NCI-H510A (cell line): Measurements from ENCODE around the gene GRK7.
"Not testable (repeated sequence)": the region's sequence is repeated elsewhere in the genome, so short reads cannot be mapped to it uniquely, and the experiment has no call there.

Experiments
- DNase-seq: peaks from one replicate; lab custom pipeline; 2025; lab: John Stamatoyannopoulos, UW

GRK7 gene

DNA sequence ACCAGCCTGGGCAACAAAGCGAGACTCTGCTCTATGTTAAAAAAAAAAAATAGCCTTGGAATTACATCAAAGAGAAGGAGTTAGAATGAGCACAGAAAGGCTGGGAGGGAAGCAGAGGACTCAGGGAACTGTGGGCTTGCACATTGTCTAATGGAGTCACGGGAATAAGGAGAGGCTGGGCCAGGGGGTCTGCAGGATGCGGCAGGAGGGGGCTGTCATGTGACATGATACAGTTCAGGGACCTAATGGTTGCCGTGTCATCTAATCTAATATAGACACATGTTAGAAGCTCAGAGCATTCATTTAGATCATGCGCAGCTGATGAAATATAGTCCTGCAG, 32.5 kb downstream of the GRK7 start:
- no peak for DNase-seq

- no peak for DNase-seq
These were observed 33.1 kb downstream of the GRK7 start for GRCh38 chr3:141796081-141796888.

DNA sequence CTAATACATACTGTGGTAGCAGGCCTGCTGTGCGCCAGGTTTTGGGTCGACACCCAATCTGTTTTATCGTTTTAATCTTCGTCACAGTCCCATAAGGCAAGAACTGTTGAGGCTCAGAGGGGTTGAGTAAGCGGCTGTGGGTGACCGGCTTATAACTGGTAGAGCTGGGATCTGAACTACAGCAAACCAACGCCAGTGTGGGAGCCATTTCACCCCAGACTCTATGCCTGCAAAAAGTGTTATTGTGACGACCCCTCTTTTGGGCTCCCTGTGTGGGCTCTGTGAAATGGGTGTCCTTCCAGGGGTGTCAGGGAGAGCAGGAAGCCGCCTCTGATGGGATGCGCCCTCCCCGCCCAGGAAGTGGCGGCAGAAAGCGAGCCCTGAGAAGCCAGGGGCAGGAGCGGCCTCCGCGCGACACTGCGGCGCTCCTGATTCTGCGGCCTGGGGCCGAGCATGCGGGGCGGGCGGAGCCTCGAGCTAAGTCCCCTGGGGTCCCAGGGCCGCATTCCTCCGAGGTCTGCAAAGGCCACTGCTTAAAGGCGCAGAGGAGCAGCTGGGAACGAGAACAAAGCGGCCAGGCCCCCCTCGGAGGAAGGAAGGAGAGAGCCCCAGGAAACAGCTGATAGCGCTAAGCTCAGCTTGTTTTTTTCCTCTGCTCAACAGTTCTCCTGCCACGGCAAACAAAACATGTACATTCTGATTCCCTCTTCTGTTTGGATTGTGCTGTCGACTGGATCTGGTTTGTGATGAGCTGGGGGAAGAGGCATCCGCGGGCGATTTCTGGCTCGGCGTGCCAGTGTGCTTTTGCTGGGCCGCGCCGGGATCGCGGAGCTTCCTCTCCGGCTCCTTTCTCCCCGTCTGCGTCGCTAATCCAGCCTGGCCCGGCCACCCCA, 33.9 kb downstream of the GRK7 start:
- DNase-seq, result no peak

- DNase-seq, result no peak
These were observed 34.7 kb downstream of the GRK7 start for GRCh38 chr3:141797819-141798447.

GRCh38 chr3:141798448-141798845, 35.2 kb downstream of the GRK7 start:
- DNase-seq, result no peak

DNA sequence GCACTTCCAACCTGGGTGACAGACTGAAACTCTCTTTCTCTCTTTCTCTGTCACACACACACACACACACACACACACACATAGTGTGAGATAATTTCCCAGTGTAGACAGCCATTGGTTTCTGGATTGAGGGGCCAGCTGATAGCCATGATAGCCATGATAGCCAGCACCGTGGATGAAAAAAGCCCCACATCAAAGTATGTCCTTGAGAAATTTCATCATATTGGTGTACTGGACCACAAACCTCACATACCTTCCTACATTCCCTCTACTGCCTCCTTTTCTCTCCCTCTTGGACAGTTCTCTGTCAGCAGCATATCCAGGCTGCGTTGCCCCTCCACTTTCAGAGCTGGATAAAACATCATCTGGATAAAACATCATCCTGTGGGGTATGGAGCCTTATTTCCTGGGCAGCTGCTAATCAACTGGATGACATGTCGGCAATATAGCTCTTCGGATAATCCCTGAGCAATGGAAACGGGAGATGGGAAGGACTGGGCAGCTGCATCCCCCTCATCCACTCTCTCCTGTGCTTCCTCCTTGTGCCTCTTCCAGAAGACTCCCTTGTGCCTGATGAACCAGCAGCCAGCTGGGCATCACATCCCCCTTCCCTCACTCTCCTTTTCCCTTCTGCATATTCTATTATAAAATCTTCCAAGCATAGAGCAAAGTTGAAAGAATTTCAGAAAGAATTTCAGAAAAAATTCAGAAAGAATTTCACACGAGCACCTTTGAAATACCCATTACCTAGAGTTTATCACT, 39.3 kb downstream of the GRK7 start:
- no peak for DNase-seq

DNA sequence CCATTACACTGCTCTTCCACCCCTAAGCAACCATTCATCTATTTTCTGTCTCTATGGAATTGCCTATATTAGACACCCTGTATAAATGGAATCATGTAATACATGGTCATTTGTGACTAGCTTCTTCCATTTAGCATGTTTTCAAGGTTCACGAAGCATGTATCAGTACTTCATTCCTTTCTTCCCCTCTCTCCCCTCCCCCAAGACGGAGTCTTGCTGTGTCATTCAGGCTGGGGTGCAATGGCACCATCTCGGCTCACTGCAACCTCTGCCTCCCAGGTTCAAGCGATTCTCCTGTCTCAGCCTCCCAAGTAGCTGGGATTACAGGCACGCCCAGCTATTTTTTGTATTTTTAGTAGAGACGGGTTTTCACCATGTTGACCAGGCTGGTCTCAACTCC, 40.3 kb downstream of the GRK7 start:
- DNase-seq, result not testable (repeated sequence)

- no peak for DNase-seq
These were observed 41.2 kb downstream of the GRK7 start for GRCh38 chr3:141804447-141804777.

DNA sequence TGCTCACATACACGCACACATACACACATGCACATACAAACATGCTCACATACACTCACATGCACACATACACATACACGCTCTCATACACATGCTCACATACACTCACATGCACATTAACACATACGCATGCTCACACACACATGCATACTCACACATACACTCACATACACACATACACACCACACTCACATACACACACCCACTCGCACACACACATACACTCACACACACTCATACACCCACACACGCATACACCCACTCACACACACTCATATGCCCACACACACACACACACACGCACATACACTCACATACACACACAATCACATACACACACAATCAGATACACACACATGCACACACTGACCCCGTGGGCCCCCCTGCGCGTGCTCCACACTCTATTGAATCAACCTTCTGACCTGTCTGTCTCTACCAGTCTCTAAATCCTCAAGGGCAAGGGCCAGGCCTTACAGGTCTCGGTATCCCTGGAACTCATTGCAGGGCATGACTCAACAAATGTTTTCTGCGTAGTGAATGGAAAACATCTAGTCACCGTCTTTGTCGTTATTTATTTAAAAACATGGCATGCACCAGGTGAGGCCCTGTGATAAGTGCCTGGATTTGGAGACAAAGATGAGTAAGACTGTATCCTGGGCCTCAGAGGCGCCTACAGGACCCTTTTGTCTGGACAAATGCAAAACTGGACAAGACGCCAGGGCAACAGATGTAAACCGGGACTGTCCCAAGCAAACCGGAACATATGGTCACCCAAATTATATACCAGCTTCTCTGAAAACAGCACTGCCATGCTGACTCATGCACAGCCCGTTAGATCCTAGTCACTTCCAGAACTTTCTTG, 41.8 kb downstream of the GRK7 start:
- DNase-seq, result no peak

GRCh38 chr3:141807277-141808033, 44.2 kb downstream of the GRK7 start:
- no peak for DNase-seq

DNA sequence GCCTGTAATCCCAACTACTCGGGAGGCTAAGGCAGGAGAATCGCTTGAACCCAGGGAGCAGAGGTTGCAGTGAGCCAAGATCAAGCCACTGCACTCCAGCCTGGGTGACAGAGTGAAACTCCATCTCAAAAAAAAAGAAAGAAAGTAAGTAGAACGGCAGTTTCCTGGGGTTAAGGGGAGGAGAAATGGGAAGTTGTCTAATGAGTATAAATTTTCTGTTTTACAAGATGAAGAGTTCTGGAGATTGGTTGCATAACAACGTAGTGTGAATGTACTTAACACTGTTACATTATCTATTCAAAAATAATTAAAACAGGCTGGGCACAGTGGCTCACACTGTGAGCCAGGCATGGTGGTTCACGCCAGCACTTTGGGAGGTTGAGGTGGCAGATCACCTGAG, 45.4 kb downstream of the GRK7 start:
- DNase-seq, result no peak

DNA sequence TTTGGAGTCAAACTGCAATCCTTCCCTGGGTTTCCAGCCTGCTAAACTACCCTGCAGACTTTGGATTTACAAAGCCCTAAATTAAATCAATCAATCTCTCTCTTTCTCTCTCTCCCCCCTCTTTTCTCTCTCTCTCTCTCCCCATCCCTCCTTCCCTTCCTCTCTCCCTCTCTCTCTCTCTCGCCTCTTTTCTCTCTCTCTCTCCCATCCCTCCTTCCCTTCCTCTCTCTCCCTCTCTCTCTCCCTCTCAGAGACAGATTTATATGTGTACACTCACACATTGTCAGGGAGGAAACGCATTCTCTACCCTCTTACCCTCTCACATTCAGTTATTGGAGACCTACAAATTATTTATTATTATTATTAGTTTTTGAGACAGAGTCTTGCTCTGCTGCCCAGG, 47.0 kb downstream of the GRK7 start:
- DNase-seq, result no peak

DNA sequence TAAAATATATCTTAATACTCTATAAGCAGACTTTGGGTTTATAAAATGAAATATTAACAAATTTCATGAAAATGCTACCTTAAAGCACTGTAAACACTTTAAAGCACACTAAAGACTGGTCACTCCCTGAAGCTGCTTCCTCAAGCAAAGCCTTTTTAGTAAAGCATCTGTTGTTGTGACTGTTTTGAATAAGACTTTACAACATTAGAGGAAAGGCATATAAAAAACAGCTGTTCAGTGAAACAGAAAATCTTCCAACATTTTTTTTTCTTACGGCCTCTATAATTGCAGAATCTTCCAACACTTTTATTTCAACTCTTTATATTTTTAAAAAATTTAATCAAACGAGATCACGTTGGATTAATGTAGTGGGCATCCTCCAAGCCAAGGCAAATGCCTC, 48.1 kb downstream of the GRK7 start:
- no peak for DNase-seq

DNA sequence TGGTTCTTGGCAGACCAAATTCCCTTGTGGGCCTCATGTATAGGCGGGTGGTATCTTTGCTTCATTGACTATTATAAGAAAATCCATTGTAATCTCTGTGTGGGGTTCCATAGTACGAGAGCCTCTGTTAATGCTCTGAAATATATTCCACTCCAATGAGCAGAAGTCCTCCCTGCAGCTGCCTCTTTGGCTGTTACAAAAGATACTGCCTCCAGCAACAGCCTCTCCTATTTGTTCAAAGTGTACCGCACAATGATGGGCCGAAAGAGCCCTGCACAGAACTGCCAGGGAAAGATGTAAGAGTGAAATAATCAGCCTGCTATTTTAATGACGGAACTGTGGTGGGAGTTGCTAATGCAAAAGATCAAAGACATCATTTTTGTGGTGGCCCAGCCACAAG, 48.9 kb downstream of the GRK7 start:
- DNase-seq, result no peak

DNA sequence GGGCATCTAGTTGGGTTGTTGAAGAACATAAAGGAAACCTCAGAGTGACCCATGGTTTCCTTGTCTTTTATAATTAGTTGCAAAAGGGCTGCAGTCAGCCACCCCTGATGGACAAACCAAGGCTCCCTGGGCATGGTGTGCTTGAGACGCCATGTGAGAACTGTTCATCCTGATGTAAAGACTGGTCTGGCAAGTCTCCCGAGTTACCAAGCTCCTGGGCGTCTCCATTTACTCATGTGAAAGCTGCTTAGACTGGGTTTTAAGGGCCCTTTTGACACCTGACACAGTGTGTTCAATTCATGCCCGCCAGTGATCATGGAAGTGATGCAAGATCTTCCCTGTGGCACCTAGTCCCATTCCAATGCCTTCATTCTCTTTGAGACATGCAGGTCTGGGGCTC, 49.4 kb downstream of the GRK7 start:
- DNase-seq, result no peak
